ENCODE results near the gene OLIG2.
A peak's percentile ranks its signal among the peaks of the same experiment; 100 is the strongest.

OLIG2 gene

GRCh38 chr21:33064623-33065390 is 39.1 kb downstream of the OLIG2 start:
- TF ChIP-seq CEBPB (IDR thresholded peaks at IDR 0.05) (no peak), FOXM1 (IDR thresholded peaks at IDR 0.05; ENCODE audit: borderline replicate concordance, low read depth) (no peak), TCF12 (IDR thresholded peaks at IDR 0.05; ENCODE audit: low read depth) (no peak), RAD21 (IDR thresholded peaks at IDR 0.05; ENCODE audit: low read depth) (no peak), MAX (IDR thresholded peaks at IDR 0.05) (no peak), EGR1 (IDR thresholded peaks at IDR 0.05) (no peak), USF1 (IDR thresholded peaks at IDR 0.05) (no peak), YY1 (IDR thresholded peaks at IDR 0.05; ENCODE audit: low read depth) (no peak)

- TF ChIP-seq REST (IDR thresholded peaks at IDR 0.05; ENCODE audit: low read depth) (no peak), CREB1 (IDR thresholded peaks at IDR 0.05; ENCODE audit: low read depth) (no peak), TEAD4 (IDR thresholded peaks at IDR 0.05) (no peak)
These were observed 41.3 kb downstream of the OLIG2 start for GRCh38 chr21:33067043-33067442.

GRCh38 chr21:33067457-33067856 is 41.7 kb downstream of the OLIG2 start:
- TF ChIP-seq CREB1 (IDR thresholded peaks at IDR 0.05; ENCODE audit: low read depth) = no peak
- TF ChIP-seq CEBPB (IDR thresholded peaks at IDR 0.05) = no peak
- TF ChIP-seq FOXM1 (IDR thresholded peaks at IDR 0.05; ENCODE audit: borderline replicate concordance, low read depth) = no peak
- no peak for TF ChIP-seq EGR1 (IDR thresholded peaks at IDR 0.05)
- no peak for TF ChIP-seq USF1 (IDR thresholded peaks at IDR 0.05)
- TF ChIP-seq TEAD4 (IDR thresholded peaks at IDR 0.05) = no peak

GRCh38 chr21:33069243-33069642 is 43.5 kb downstream of the OLIG2 start:
- TF ChIP-seq TEAD4 (IDR thresholded peaks at IDR 0.05) = no peak
- TF ChIP-seq MAX (IDR thresholded peaks at IDR 0.05) = no peak
- no peak for TF ChIP-seq FOXM1 (IDR thresholded peaks at IDR 0.05; ENCODE audit: borderline replicate concordance, low read depth)
- no peak for TF ChIP-seq EP300 (IDR thresholded peaks at IDR 0.05; ENCODE audit: borderline replicate concordance)
- TF ChIP-seq TCF12 (IDR thresholded peaks at IDR 0.05; ENCODE audit: low read depth) = no peak
- no peak for TF ChIP-seq EGR1 (IDR thresholded peaks at IDR 0.05)
- TF ChIP-seq USF1 (IDR thresholded peaks at IDR 0.05) = no peak
- TF ChIP-seq YY1 (IDR thresholded peaks at IDR 0.05; ENCODE audit: low read depth) = no peak
- TF ChIP-seq CEBPB (IDR thresholded peaks at IDR 0.05) = no peak
- no peak for TF ChIP-seq NFIC (IDR thresholded peaks at IDR 0.05)
- no peak for TF ChIP-seq CREB1 (IDR thresholded peaks at IDR 0.05; ENCODE audit: low read depth)
- no peak for TF ChIP-seq ZBTB7A (IDR thresholded peaks at IDR 0.05; ENCODE audit: low read depth)
- TF ChIP-seq REST (IDR thresholded peaks at IDR 0.05; ENCODE audit: low read depth) = no peak
- no peak for TF ChIP-seq TAF1 (IDR thresholded peaks at IDR 0.05; ENCODE audit: low read depth)
- TF ChIP-seq RAD21 (IDR thresholded peaks at IDR 0.05; ENCODE audit: low read depth) = no peak

- TF ChIP-seq MAX (IDR thresholded peaks at IDR 0.05) = peak; percentile 36
- TF ChIP-seq CREB1 (IDR thresholded peaks at IDR 0.05; ENCODE audit: low read depth) = no peak
These were observed 43.9 kb downstream of the OLIG2 start for GRCh38 chr21:33069645-33069993.

Measured in Ishikawa (cell line).